ENCODE data around the gene PPP1R15A.

- TF ChIP-seq POLR2AphosphoS5 (IDR thresholded peaks at IDR 0.05; ENCODE audit: insufficient read depth in 1 of 2, low read depth in 1 of 2) (no peak), CTCF (IDR thresholded peaks at IDR 0.05) (no peak)
These were observed 18.7 kb upstream of the PPP1R15A start for GRCh38 chr19:48853483-48853882.
